ENCODE data around the gene CAMK2D. TPM values are rescaled to one million over a fixed set of nuclear protein-coding genes. Genes with fewer than 3 reads are reported as not detected.

The CAMK2D gene
- total and polyA plus RNA-seq, 7 donors: 24.3 to 78.1 (median 54.0) TPM

- Histone ChIP-seq H3K27ac (peak overlapping the region in 1 of 4 donors; percentile 41), H3K27me3 (no peaks in the 10 kb centered on the region), H3K36me3 (no peaks in the 10 kb centered on the region), H3K4me1 (peaks cover 0 to 33% (median 4%) of the 10 kb centered on the region in 4 donors), H3K9me3 (peaks cover 0 to 7% (median 0%) of the 10 kb centered on the region in 4 donors), H3K4me3 (no peak overlapping the region)
- DNase-seq: no peak
- 91 to 98% methylated on average over 2 of the region's 2 CpGs for WGBS, 2 donors
- TF ChIP-seq POLR2AphosphoS5 (IDR thresholded peaks at IDR 0.05): no peak
- TF ChIP-seq EP300 (IDR thresholded peaks at IDR 0.05): no peak
- TF ChIP-seq CTCF (IDR thresholded peaks at IDR 0.05): no peak
- TF ChIP-seq POLR2A (IDR thresholded peaks at IDR 0.05): no peak
- intact Hi-C loops (cut with DNase I): no loop called here
Measured at GRCh38 chr4:113478032-113478431, 283.5 kb downstream of the CAMK2D start.

- peaks cover 0 to 45% (median 17%) of the 10 kb centered on the region in 4 donors for H3K4me1 ChIP-seq
- no peaks in the 10 kb centered on the region for H3K36me3 ChIP-seq
- no peak overlapping the region for H3K4me3 ChIP-seq
- no peak for DNase-seq
- peaks cover 0 to 7% (median 0%) of the 10 kb centered on the region in 4 donors for H3K9me3 ChIP-seq
- WGBS, 2 donors: 92 to 93% methylated on average over 2 of the region's 2 CpGs
- H3K27me3 ChIP-seq: no peaks in the 10 kb centered on the region
- intact Hi-C loops (cut with DNase I): no loop called here
- TF ChIP-seq POLR2AphosphoS5 (IDR thresholded peaks at IDR 0.05) (no peak), CTCF (IDR thresholded peaks at IDR 0.05) (no peak), EP300 (IDR thresholded peaks at IDR 0.05) (no peak), POLR2A (IDR thresholded peaks at IDR 0.05) (no peak)
- no peak overlapping the region for H3K27ac ChIP-seq
Measured at GRCh38 chr4:113476800-113477199, 284.7 kb downstream of the CAMK2D start.

- no peak for TF ChIP-seq EP300 (IDR thresholded peaks at IDR 0.05)
- TF ChIP-seq CTCF (IDR thresholded peaks at IDR 0.05): no peak
- no peak for TF ChIP-seq POLR2AphosphoS5 (IDR thresholded peaks at IDR 0.05)
- TF ChIP-seq POLR2A (IDR thresholded peaks at IDR 0.05): no peak
- intact Hi-C loops (cut with DNase I): no loop called here
- H3K9me3 ChIP-seq: peaks cover 0 to 7% (median 0%) of the 10 kb centered on the region in 4 donors
Measured at GRCh38 chr4:113474017-113474416, 287.5 kb downstream of the CAMK2D start.

GRCh38 chr4:113472864-113473263 lies 288.7 kb downstream of the CAMK2D start:
- H3K4me1 ChIP-seq: peaks cover 0 to 60% (median 50%) of the 10 kb centered on the region in 4 donors
- H3K36me3 ChIP-seq: no peaks in the 10 kb centered on the region
- intact Hi-C loops (cut with DNase I): no loop called here
- 70 to 71% methylated on average over 1 of the region's 1 CpG for WGBS, 2 donors
- no peak overlapping the region for H3K4me3 ChIP-seq
- TF ChIP-seq EP300 (IDR thresholded peaks at IDR 0.05) (no peak), CTCF (IDR thresholded peaks at IDR 0.05) (no peak), POLR2A (IDR thresholded peaks at IDR 0.05) (no peak), POLR2AphosphoS5 (IDR thresholded peaks at IDR 0.05) (no peak)
- H3K27ac ChIP-seq: peak overlapping the region in 3 of 4 donors; percentile 29 to 84 (median 84)
- no peaks in the 10 kb centered on the region for H3K27me3 ChIP-seq
- H3K9me3 ChIP-seq: peaks cover 0 to 7% (median 0%) of the 10 kb centered on the region in 4 donors
- DNase-seq: no peak

More at GRCh38 chr4:113474017-113474416, 287.5 kb downstream of the CAMK2D start:
- Histone ChIP-seq H3K4me1 (peaks cover 0 to 61% (median 41%) of the 10 kb centered on the region in 4 donors), H3K27ac (peak overlapping the region in 1 of 4 donors; percentile 45), H3K36me3 (no peaks in the 10 kb centered on the region), H3K27me3 (no peaks in the 10 kb centered on the region), H3K4me3 (no peak overlapping the region)
- DNase-seq: no peak

All from sigmoid colon (tissue), 7 donors.